Neural cell (in vitro differentiated cells): ENCODE results near the gene PLXNB1. TPM values are rescaled to one million over a fixed set of nuclear protein-coding genes. Genes with fewer than 3 reads are reported as not detected.

Source experiments
- H2AFZ ChIP-seq: fragments of 200-600, 300-800 bp; sonication (generic), shearing (Covaris generic); 2 replicates; pipeline ENCODE4 v1.6.0; 2014; ENCODE audit warnings: low read depth, mild to moderate bottlenecking, antibody characterized with exemption, low read length, moderate library complexity
- H3F3A ChIP-seq: fragments of 200-600 bp; shearing (Covaris generic); 2 replicates; pipeline ENCODE4 v1.6.1; 2016; ENCODE audit warnings: mild to moderate bottlenecking, moderate library complexity, mixed read lengths, antibody characterized with exemption, low read length; ENCODE audit not compliant: insufficient read depth, poor library complexity, severe bottlenecking
- H3K27ac ChIP-seq: fragments of 200-600, 300-800 bp; sonication (generic), shearing (Covaris generic); 2 replicates; pipeline ENCODE4 v1.5.1; 2014; ENCODE audit warnings: mild to moderate bottlenecking, low read length, moderate library complexity
- H3K27me3 ChIP-seq: fragments of 300-800, 200-600 bp; sonication (generic), shearing (Covaris generic); 2 replicates; pipeline ENCODE4 v1.6.0; 2014; ENCODE audit warnings: mild to moderate bottlenecking, low read depth, low read length, moderate library complexity; ENCODE audit not compliant: insufficient read depth
- H3K36me3 ChIP-seq: fragments of 300-800, 200-600 bp; sonication (generic), shearing (Covaris generic); 2 replicates; pipeline ENCODE4 v1.5.1; 2014; ENCODE audit warnings: mild to moderate bottlenecking, antibody characterized with exemption, low read length, moderate library complexity; ENCODE audit not compliant: insufficient read depth
- H3K4me2 ChIP-seq: fragments of 300-800, 200-600 bp; sonication (generic), shearing (Covaris generic); 2 replicates; pipeline ENCODE4 v1.6.0; 2014; ENCODE audit warnings: mild to moderate bottlenecking, low read length
- H3K4me3 ChIP-seq: fragments of 300-800, 200-600 bp; sonication (generic), shearing (Covaris generic); 2 replicates; pipeline ENCODE4 v1.5.1; 2014; ENCODE audit warnings: mild to moderate bottlenecking, low read length, moderate library complexity
- H3K79me2 ChIP-seq: fragments of 200-600 bp; shearing (Covaris generic); replicated peaks from 2 replicates; pipeline ENCODE4 v1.6.0; 2014; ENCODE audit warnings: mild to moderate bottlenecking, low read length, moderate library complexity; ENCODE audit not compliant: insufficient read depth
- H3K9ac ChIP-seq: fragments of 300-800, 200-600 bp; sonication (generic), shearing (Covaris generic); 2 replicates; pipeline ENCODE4 v1.6.1; 2016; ENCODE audit warnings: mild to moderate bottlenecking, low read length, mixed read lengths
- H3K9me2 ChIP-seq: fragments of 200-600 bp; shearing (Covaris generic); 2 replicates; pipeline ENCODE4 v1.6.1; 2016; ENCODE audit warnings: mild to moderate bottlenecking, low read length, mixed read lengths; ENCODE audit not compliant: insufficient read depth
- H3K9me3 ChIP-seq: fragments of 200-600, 300-800 bp; sonication (generic), shearing (Covaris generic); 2 replicates; pipeline ENCODE4 v1.6.1; 2016; ENCODE audit warnings: mild to moderate bottlenecking, mixed run types, low read length, moderate library complexity, mixed read lengths
- H4K20me1 ChIP-seq: fragments of 200-600 bp; shearing (Covaris generic); 2 replicates; pipeline ENCODE4 v1.6.1; 2016; ENCODE audit warnings: mild to moderate bottlenecking, mixed run types; ENCODE audit not compliant: insufficient read depth
- CTCF ChIP-seq: fragments of 450-650 bp; IDR thresholded peaks from 2 replicates; pipeline ENCODE4 v1.5.1; 2014; ENCODE audit warnings: antibody characterized with exemption, mild to moderate bottlenecking, moderate library complexity; ENCODE audit not compliant: poor library complexity, severe bottlenecking
- EP300 ChIP-seq: fragments of 450-650 bp; conservative IDR thresholded peaks from 2 replicates; pipeline ENCODE4 v1.6.1; 2014; ENCODE audit warnings: antibody characterized with exemption, mild to moderate bottlenecking, moderate library complexity; ENCODE audit not compliant: poor library complexity, severe bottlenecking
- EZH2 ChIP-seq: fragments of 200-600, 300-800 bp; shearing (Covaris generic), sonication (generic); IDR thresholded peaks from 2 replicates; pipeline ENCODE4 v1.6.1; 2014; ENCODE audit warnings: antibody characterized with exemption, low read length, borderline replicate concordance, mild to moderate bottlenecking; ENCODE audit not compliant: insufficient read depth, poor library complexity, severe bottlenecking
- MXI1 ChIP-seq: fragments of 450-650 bp; conservative IDR thresholded peaks from 2 replicates; pipeline ENCODE4 v1.6.1; 2014; ENCODE audit warnings: antibody characterized with exemption, mild to moderate bottlenecking; ENCODE audit not compliant: poor library complexity, severe bottlenecking
- POLR2AphosphoS5 ChIP-seq: IDR thresholded peaks from 2 replicates; pipeline ENCODE4 v1.6.1; 2012
- RAD21 ChIP-seq: fragments of 450-650 bp; conservative IDR thresholded peaks from 2 replicates; pipeline ENCODE4 v1.6.1; 2014; ENCODE audit warnings: antibody characterized with exemption, mild to moderate bottlenecking, moderate library complexity
- REST ChIP-seq: IDR thresholded peaks from 2 replicates; pipeline ENCODE4 v1.6.1; 2012; ENCODE audit warnings: borderline replicate concordance
- SMC3 ChIP-seq: fragments of 450-650 bp; conservative IDR thresholded peaks from 2 replicates; pipeline ENCODE4 v1.6.1; 2014; ENCODE audit warnings: antibody characterized with exemption, mild to moderate bottlenecking, moderate library complexity; ENCODE audit not compliant: poor library complexity
- TAF1 ChIP-seq: IDR thresholded peaks from 2 replicates; pipeline ENCODE4 v1.6.1; 2012; ENCODE audit warnings: low read depth
- polyA plus RNA-seq: library from polyadenylated mRNA; depleted of rRNA; stranded (reverse); fragments of >200 nt; gene quantifications from 2 replicates; pipeline ENCODE4 v1.2.3, GENCODE V29; 2014

The PLXNB1 gene
- polyA plus RNA-seq, 1 donor from 2014 or later: 134 TPM

GRCh38 chr3:48372862-48373435, 56.9 kb downstream of the PLXNB1 start:
- no peaks in the 10 kb centered on the region for H3K9me3 ChIP-seq
- no peaks in the 10 kb centered on the region for H3K36me3 ChIP-seq
- H3K9ac ChIP-seq: no peak overlapping the region
- H3K27me3 ChIP-seq: no peaks in the 10 kb centered on the region
- H3K9me2 ChIP-seq: no peaks in the 10 kb centered on the region
- no peak overlapping the region for H3K4me2 ChIP-seq
- no peak for TF ChIP-seq CTCF
- TF ChIP-seq POLR2AphosphoS5: no peak
- TF ChIP-seq REST: no peak
- no peak for TF ChIP-seq TAF1
- no peak for TF ChIP-seq RAD21
- no peak for TF ChIP-seq MXI1
- no peak for TF ChIP-seq SMC3
- TF ChIP-seq EP300: no peak
- TF ChIP-seq EZH2: no peak
- no peaks in the 10 kb centered on the region for H4K20me1 ChIP-seq
- no peak overlapping the region for H3K4me3 ChIP-seq
- no peaks in the 10 kb centered on the region for H3F3A ChIP-seq
- H2AFZ ChIP-seq: no peak overlapping the region
- H3K79me2 ChIP-seq: no peaks in the 10 kb centered on the region
- H3K27ac ChIP-seq: no peak overlapping the region

GRCh38 chr3:48372377-48372770, 57.5 kb downstream of the PLXNB1 start:
- Histone ChIP-seq H3K79me2 (no peaks in the 10 kb centered on the region), H3K27ac (no peak overlapping the region), H3K9ac (no peak overlapping the region), H3K9me3 (no peaks in the 10 kb centered on the region), H3K36me3 (no peaks in the 10 kb centered on the region), H2AFZ (no peak overlapping the region), H4K20me1 (no peaks in the 10 kb centered on the region), H3K9me2 (no peaks in the 10 kb centered on the region), H3K4me2 (no peak overlapping the region), H3K4me3 (no peak overlapping the region), H3F3A (no peaks in the 10 kb centered on the region), H3K27me3 (no peaks in the 10 kb centered on the region)
- TF ChIP-seq MXI1 (no peak), REST (no peak), SMC3 (no peak), RAD21 (no peak), EZH2 (no peak), TAF1 (no peak), EP300 (no peak)
